ENCODE results near the gene CDKN2B-AS1.

- TF ChIP-seq, protein P1, sequence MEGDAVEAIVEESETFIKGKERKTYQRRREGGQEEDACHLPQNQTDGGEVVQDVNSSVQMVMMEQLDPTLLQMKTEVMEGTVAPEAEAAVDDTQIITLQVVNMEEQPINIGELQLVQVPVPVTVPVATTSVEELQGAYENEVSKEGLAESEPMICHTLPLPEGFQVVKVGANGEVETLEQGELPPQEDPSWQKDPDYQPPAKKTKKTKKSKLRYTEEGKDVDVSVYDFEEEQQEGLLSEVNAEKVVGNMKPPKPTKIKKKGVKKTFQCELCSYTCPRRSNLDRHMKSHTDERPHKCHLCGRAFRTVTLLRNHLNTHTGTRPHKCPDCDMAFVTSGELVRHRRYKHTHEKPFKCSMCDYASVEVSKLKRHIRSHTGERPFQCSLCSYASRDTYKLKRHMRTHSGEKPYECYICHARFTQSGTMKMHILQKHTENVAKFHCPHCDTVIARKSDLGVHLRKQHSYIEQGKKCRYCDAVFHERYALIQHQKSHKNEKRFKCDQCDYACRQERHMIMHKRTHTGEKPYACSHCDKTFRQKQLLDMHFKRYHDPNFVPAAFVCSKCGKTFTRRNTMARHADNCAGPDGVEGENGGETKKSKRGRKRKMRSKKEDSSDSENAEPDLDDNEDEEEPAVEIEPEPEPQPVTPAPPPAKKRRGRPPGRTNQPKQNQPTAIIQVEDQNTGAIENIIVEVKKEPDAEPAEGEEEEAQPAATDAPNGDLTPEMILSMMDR (IDR thresholded peaks at IDR 0.05), result no peak
- no peak for TF ChIP-seq ZFX (IDR thresholded peaks at IDR 0.05; ENCODE audit: borderline replicate concordance)
These were observed 47.2 kb downstream of the CDKN2B-AS1 start for GRCh38 chr9:22041775-22042174.
